ENCODE data around the gene NDUFAF8. TPM values are rescaled to one million over a fixed set of nuclear protein-coding genes. Genes with fewer than 3 reads are reported as not detected.

NDUFAF8 gene
- total RNA-seq, 3 donors from 2014 or later, result 24.5 to 31.6 (median 31.2) TPM

DNA sequence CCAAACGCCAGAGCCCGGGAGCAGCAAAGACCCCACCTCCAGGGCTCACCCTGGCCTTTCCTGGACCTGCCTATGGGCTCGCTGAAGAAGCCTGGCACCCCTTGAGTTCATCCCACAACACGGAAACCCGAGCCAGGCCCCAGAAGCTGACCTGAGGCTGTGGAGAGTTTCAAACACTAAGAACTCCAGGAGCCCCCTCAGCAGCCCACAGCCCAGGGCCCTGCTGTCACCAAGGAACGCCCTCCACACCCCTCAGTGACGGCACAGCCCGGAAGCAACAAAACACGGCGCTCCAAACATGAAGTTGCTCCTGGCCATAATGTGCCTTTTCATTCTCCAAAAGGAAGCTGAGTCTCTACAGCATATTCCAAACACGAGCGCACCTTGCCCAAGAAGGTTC is 46.8 kb downstream of the NDUFAF8 start:
- TF ChIP-seq, protein P1, sequence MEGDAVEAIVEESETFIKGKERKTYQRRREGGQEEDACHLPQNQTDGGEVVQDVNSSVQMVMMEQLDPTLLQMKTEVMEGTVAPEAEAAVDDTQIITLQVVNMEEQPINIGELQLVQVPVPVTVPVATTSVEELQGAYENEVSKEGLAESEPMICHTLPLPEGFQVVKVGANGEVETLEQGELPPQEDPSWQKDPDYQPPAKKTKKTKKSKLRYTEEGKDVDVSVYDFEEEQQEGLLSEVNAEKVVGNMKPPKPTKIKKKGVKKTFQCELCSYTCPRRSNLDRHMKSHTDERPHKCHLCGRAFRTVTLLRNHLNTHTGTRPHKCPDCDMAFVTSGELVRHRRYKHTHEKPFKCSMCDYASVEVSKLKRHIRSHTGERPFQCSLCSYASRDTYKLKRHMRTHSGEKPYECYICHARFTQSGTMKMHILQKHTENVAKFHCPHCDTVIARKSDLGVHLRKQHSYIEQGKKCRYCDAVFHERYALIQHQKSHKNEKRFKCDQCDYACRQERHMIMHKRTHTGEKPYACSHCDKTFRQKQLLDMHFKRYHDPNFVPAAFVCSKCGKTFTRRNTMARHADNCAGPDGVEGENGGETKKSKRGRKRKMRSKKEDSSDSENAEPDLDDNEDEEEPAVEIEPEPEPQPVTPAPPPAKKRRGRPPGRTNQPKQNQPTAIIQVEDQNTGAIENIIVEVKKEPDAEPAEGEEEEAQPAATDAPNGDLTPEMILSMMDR (IDR thresholded peaks at IDR 0.05), result no peak
- no peak overlapping the region for H3K4me3 ChIP-seq

DNA sequence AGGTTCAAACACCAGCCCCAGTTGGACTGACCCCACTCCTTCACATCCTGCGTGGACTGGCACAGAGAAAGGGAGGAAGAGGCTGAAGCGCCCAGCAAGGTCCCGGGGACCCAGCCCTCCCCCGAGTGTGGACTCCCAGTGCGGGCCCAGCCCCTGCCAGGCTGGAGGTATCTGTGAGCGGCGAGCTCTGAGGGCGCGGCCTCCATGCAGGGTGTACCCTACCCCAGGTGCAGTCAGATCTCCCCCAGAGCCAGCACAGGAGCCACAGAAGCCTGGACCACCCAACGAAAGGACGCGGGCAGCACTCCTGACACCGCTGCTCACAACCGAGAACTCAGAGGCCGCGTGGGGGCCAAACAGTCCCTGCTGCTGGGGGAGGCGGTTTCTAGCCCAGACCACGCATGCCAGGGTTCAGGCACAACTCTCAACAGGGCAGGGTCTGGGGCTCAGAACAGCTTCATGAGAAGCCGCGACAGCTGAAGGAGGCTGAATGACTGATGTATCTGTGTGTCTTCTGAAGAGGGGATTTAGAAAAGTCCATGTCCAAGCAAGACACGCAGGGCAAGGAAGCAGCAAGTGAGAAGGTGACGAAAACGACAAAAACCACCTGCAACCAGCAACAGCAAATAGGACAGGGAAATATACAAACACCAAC is 47.5 kb downstream of the NDUFAF8 start:
- DNase-seq (no peak), ATAC-seq (no peak)
- intact Hi-C loops (cut with DNase I, micrococcal nuclease), result no loop called here
- TF ChIP-seq, protein P1 (IDR thresholded peaks at IDR 0.05), result no peak
- H3K4me3 ChIP-seq, result no peak overlapping the region
- H3K4me1 ChIP-seq (ENCODE audit: low read depth), result no peaks in the 10 kb centered on the region
- H3K36me3 ChIP-seq (ENCODE audit: low read depth), result no peaks in the 10 kb centered on the region
- no peaks in the 10 kb centered on the region for H3K9me3 ChIP-seq

More for the DNA sequence above, 46.8 kb downstream of the NDUFAF8 start:
- H3K9me3 ChIP-seq, result no peaks in the 10 kb centered on the region
- ATAC-seq, result no peak
- no peak for DNase-seq
- H3K36me3 ChIP-seq (ENCODE audit: low read depth), result no peaks in the 10 kb centered on the region
- no peaks in the 10 kb centered on the region for H3K4me1 ChIP-seq (ENCODE audit: low read depth)
- intact Hi-C loops (cut with DNase I, micrococcal nuclease), result no loop called here

DNA sequence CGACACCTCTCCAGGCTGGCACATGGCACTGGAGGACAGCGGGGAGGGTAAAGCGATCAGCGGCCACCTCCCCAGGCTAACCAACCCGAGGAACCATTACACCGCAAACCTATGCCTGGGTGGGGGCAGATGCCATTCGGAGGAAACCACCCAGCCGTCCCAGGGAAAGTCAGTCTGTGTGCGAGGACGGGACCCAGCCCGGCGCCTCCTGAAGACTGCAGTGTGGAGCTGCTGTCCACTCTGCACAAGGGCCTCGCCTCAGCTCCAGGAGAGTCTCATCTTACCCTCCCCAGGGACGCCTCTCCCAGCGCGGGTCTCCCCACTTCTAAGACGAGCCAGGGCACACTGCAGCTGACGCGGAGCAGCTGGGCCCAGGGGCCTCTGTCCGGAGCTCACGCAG is 48.0 kb downstream of the NDUFAF8 start:
- H3K36me3 ChIP-seq (ENCODE audit: low read depth), result no peaks in the 10 kb centered on the region
- no peak overlapping the region for H3K4me3 ChIP-seq
- H3K4me1 ChIP-seq (ENCODE audit: low read depth), result no peaks in the 10 kb centered on the region
- H3K9me3 ChIP-seq, result no peaks in the 10 kb centered on the region
- intact Hi-C loops (cut with DNase I, micrococcal nuclease), result no loop called here
- DNase-seq (no peak), ATAC-seq (no peak)
- TF ChIP-seq, protein P1 (IDR thresholded peaks at IDR 0.05), result no peak

DNA sequence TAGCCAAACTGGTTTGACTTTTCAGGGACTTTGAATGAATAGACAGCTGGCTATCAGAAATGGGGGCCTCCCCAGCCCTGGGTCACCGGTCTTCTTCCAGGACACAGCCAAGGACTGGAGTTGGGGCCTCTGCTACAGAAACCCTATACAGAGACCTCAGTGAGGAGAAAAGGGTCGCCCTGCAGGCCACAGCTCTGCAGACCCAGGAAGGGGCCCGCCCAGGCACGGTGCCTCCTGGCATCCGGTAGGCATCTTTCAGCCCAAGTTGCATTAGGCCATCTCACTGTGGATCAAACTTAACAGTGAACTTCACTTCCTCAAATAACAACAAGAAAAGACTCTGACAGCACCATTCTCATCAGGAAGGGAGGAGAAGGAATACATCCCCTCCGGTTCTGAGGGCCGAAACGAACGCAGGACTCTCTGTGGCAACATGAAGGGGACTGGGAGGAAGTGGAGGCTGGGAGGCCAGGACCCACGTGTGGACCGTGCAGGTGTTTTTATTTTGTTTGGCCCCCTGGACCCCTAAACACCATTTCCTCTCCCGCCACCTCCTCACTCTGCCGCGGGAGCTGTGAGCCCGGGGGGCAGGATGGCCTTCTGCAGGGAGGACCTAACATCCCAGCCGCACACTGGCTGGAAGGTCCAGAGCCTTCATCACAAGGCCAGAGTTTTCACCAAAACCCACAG is 48.8 kb downstream of the NDUFAF8 start:
- TF ChIP-seq, protein P1 (IDR thresholded peaks at IDR 0.05), result no peak
- Histone ChIP-seq H3K9me3 (no peaks in the 10 kb centered on the region), H3K4me1 (ENCODE audit: low read depth) (peaks cover 4% of the 10 kb centered on the region), H3K4me3 (no peak overlapping the region), H3K36me3 (ENCODE audit: low read depth) (no peaks in the 10 kb centered on the region)
- intact Hi-C loops (cut with DNase I, micrococcal nuclease), result no loop called here
- DNase-seq, result no peak
- no peak for ATAC-seq

DNA sequence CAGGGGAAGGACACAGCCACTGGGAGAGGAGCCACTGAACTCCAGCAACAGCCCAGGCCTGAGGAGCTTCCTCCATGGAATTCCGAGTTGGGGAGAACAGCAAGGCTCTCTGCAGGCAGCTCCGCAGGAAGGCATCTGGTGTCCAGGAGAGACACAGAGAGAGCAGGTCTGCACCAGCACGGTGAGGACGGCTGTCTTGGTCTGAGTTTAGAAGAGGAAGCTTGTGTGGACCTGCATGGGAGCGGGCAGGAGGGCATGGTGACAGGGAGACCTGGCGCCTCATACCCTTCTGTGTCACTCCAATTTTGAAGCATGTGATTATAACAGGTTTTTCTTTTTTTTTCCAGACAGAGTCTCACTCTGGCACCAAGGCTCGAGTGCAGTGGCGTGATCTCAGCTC is 49.6 kb downstream of the NDUFAF8 start:
- Histone ChIP-seq H3K4me3 (no peak overlapping the region), H3K4me1 (ENCODE audit: low read depth) (peaks cover 12% of the 10 kb centered on the region), H3K9me3 (no peaks in the 10 kb centered on the region), H3K36me3 (ENCODE audit: low read depth) (no peaks in the 10 kb centered on the region)
- DNase-seq (no peak), ATAC-seq (no peak)
- TF ChIP-seq, protein P1 (IDR thresholded peaks at IDR 0.05), result no peak
- intact Hi-C loops (cut with DNase I, micrococcal nuclease), result no loop called here
